HFF-Myc (cell line): ENCODE data around the gene ARHGEF4.

Source experiments
- DNase-seq: peaks from one replicate; pipeline ENCODE4 v3.0.0-alpha.2; 2011; ENCODE audit warnings: low read depth; ENCODE audit errors: extremely low read depth
- H3K4me3 ChIP-seq: replicated peaks from 2 replicates; pipeline ENCODE4 v1.5.1; 2011; ENCODE audit warnings: low read depth, mild to moderate bottlenecking, control low read depth, low read length
- CTCF ChIP-seq: IDR thresholded peaks from 2 replicates; pipeline ENCODE4 v1.5.1; 2012; ENCODE audit warnings: mild to moderate bottlenecking, low read depth, low read length, control low read depth; ENCODE audit errors: missing control alignments

The ARHGEF4 gene

DNA sequence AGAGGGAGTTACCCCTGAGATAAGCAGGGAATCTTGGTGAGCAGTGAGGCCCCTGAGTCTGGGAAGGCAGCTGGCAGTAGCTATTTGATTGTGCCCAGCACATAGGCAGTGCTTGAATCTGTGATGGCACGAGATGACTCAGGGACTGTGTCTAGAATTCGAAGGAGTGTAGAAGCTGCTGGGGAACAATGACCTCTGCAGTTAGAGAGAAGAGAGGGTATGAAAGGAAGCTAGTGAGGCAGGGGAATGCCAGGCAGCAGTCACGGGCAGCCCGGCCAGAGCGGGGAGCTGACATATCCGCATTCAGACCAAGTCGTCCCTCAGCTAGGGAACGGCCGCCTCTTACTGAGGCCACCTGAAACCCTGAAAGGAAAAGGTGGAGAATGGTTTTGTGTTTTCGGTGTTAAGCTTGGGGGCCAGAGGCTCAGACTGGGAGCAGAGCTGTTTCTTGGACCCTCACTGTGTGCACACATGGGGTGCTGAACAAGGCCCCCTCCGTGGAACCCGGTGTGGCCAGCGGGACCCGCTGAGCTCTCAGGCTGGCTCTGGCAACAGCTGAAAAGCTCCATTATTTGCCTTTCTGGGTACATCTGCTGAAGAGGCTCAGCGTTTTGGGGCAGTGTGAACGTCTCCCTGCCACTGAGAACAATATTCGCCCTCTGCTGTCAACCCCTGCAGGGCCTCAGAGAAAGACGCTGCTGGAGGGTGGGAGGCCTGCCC, 32.9 kb downstream of the ARHGEF4 start:
- no peak for DNase-seq
- no peak overlapping the region for H3K4me3 ChIP-seq
- TF ChIP-seq CTCF = no peak

DNA sequence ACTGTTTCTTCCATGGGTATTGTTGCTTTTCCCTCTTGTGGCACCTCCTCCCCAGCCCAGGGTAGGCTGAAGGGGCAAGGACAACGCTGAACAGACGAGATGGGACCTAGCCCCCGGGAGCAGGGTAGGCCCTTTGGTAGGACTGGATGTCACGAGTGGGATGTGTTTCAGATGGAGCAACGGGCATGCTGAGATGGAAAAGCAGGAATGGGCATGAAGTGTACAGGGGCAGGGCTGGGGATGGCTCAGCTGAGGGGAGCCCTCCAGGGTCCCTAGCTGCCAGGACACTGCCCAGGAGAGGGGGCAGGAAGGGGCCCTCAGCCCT, 33.4 kb downstream of the ARHGEF4 start:
- no peak overlapping the region for H3K4me3 ChIP-seq
- TF ChIP-seq CTCF = no peak
- no peak for DNase-seq

DNA sequence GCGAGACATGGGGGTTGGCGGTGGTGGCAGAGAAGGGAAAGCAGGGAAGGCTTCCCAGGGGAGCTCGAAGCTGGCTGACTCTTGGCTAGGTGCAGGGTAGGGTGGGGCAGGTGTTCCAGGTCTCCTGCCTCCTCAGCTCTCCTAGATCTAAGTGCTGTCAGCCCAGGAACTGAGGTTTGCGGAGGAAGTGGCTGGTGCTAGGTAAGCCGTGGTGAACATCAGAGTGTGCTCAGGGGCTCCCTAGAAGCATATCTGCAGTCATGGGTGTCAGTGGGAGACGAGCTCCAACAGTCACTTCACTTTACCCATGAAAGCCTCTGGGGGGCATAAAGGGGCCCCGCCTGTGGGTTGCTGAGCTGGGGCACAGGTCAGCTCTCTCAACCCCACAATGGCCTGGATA, 34.1 kb downstream of the ARHGEF4 start:
- no peak overlapping the region for H3K4me3 ChIP-seq
- no peak for DNase-seq
- TF ChIP-seq CTCF = no peak

GRCh38 chr2:130871843-130872740, 35.4 kb downstream of the ARHGEF4 start:
- no peak for TF ChIP-seq CTCF
- H3K4me3 ChIP-seq = no peak overlapping the region
- no peak for DNase-seq

DNA sequence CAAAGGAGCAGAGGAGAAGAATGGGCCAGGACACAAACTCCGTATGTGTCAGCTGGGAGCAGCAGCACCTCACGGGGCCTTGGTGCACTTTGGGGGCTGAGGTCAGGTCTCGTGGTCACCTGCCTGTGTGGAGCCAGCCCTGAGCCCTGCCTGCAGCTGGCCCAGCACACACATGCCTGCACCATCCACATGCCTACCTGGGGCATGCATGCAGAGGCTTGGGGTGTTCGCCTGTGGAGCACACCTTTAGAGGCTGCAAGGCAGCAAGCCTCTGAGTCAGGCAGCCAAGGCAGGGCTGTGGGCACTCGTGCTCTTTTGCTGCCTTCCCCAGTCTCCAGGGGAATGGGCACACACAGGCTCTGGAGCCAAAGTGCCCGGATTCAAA, 36.0 kb downstream of the ARHGEF4 start:
- no peak overlapping the region for H3K4me3 ChIP-seq
- no peak for DNase-seq
- TF ChIP-seq CTCF = no peak

GRCh38 chr2:130873700-130874346, 37.1 kb downstream of the ARHGEF4 start:
- DNase-seq = peak; percentile 32
- no peak overlapping the region for H3K4me3 ChIP-seq

More at GRCh38 chr2:130873700-130874346, 37.1 kb downstream of the ARHGEF4 start:
- TF ChIP-seq CTCF = peak; percentile 76
